Prostate gland (tissue), 2 donors: ENCODE data around the gene PPFIBP2.
A peak's percentile ranks its signal among the peaks of the same experiment; 100 is the strongest.

Experiments used
- POLR2A ChIP-seq: fragments of 450-650 bp; IDR thresholded peaks from one replicate; pipeline ENCODE4 v1.6.1; 2016; ENCODE audit warnings: antibody characterized with exemption, mild to moderate bottlenecking
- TF ChIP-seq, protein P1 (sequence below), 4 experiments: fragments of 200-600 bp in 2 of 4; fragments of 450-650 bp in 2 of 4; sonication (generic) in 2 of 4; IDR thresholded peaks; 1 replicate in 3 of 4; 2 replicates in 1 of 4; pipeline ENCODE4 v1.5.1; 2016 to 2019; ENCODE audit warnings: antibody characterized with exemption in 4 of 4, mild to moderate bottlenecking in 2 of 4, moderate library complexity in 2 of 4

DNA sequence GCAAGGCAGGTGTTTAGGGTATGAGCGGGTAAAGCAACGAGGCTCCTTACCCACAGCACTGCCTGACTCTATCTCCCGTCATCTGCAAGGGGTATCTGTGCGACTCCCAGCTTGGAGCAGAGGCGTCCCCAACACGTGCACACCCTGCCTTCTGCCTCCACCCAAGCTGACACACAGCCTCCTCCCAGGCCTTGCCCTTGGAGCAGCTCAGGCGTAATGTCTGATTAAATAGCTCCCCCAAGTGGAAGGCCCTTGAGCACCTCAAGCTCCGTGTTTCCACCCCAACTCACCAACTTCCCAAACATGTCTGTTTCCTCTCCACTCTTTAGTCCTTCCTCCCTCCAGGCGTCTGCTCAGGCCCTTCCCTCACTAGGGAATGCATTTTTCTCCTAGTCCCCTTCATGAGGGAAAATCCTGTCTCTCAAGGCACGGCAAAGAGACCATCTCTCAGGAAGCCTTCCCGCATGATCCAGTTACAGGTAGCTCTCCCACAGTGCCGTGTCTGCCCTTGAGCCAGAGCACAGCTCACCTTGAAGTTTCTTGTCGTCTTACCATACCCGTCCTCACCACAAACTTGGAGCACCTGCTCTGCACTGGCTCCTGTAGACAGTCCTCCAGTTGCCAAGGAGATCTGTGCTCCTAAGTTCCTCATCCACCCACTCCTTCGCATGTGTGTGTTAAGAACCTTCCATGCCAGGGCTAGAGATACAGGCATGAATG, 143.7 kb downstream of the PPFIBP2 start:
- TF ChIP-seq, protein P1, sequence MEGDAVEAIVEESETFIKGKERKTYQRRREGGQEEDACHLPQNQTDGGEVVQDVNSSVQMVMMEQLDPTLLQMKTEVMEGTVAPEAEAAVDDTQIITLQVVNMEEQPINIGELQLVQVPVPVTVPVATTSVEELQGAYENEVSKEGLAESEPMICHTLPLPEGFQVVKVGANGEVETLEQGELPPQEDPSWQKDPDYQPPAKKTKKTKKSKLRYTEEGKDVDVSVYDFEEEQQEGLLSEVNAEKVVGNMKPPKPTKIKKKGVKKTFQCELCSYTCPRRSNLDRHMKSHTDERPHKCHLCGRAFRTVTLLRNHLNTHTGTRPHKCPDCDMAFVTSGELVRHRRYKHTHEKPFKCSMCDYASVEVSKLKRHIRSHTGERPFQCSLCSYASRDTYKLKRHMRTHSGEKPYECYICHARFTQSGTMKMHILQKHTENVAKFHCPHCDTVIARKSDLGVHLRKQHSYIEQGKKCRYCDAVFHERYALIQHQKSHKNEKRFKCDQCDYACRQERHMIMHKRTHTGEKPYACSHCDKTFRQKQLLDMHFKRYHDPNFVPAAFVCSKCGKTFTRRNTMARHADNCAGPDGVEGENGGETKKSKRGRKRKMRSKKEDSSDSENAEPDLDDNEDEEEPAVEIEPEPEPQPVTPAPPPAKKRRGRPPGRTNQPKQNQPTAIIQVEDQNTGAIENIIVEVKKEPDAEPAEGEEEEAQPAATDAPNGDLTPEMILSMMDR (IDR thresholded peaks at IDR 0.05) = peak in 3 of 4 experiments; percentile 35 to 66 (median 60)
- no peak for TF ChIP-seq POLR2A
